GM19397 (cell line): ENCODE data around the gene MIPEP.
"Not testable (repeated sequence)": the region's sequence is repeated elsewhere in the genome, so short reads cannot be mapped to it uniquely, and the experiment has no call there.

Experiments used
- ATAC-seq: cut with Tn5 transposase; IDR thresholded peaks from one replicate; pipeline ENCODE4 v1.9.1; 2021; ENCODE audit warnings: mild to moderate bottlenecking, moderate library complexity; ENCODE audit not compliant: unreplicated experiment

The MIPEP gene

DNA sequence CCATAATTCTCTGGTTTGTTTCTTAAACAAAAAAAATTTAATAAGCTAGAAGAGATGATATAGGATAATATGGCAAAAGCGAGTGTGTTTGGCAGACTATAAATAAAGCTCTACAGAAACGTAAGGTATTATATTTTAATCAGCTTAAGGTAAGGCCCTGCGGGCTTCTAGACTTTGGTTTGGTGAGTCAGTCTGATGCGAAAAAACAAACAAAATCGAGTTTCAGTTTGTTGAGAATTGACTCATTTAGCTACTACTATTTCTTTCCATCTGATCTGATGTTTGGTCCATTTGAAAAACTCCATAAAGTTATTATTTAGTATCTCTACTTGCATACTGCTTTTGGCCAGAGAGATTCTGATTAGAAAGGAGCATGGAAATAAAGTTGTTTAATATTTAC is 138.0 kb downstream of the MIPEP start:
- ATAC-seq = no peak

DNA sequence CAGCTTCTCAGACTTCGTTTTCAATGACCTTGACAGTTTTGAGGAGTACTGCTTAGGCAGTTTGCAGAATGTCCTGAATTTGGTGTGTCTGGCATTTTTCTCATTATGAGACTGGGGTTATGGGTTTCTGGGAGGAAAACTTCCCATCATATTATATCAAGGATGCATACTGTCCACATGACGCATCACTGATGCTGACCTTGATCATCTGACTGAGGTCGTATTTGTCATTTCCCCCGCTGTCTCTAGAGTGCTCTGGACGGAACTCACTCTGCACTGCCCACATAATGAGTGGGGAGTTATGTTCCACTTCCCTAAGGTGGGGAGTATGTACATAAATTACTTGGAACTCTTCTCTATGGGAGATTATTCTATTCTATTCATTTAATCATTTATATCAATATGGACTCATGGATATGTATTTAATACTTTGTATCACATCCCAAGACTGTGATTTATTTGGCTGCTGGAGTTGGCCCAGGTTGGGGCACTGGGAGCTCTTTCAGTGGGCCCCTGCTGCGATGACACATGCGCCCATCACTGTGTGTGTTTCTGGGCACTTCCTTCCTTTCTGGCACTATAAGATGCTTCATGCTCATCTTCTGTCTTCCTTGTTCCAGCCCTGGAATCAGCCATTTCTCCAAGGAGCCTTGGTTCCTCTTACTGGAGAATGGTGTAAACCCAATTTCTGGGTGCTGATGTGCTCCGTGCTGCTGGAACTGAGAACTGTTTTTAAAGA is 138.6 kb downstream of the MIPEP start:
- no peak for ATAC-seq

- no peak for ATAC-seq
Measured at GRCh38 chr13:23749288-23749873, 139.8 kb downstream of the MIPEP start.

DNA sequence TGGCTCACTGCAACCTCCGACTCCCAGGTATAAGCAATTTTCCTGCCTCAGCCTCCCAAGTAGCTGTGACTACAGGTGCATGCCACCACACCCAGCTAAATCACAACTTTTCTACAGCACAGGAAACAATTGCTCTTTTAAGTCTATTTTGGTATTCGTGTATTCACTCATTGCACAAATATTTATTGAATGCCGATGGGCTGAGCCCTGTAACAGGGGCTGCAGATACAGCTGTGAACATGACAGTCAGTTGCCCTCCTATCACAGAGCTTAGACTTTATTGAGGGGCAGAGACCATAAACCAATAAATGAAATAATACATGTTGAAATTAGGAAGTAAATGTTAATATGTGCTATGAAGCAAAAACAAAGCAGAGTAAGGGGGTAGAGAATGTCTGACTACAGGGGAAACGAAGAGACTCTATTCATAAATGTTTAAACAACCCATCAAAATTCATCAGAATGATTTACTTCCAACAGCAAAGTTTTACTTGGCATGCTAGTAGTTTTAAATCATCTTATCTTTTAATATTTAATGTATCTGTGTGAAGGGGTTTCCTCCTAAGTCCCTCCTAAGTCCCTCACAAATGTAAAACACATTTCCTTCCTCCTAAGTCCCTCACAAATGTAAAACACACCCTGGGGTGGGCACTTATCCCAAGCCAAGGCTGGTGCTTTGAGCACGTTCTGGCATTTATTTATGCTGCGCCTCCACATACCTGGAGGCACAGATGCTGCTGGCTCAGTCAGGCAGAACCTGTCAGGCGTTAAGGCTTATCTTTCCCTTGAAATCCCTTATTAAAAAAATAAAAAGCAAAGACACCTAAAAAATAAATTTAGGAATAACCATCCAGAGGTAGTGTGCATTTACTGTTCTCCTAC is 140.8 kb downstream of the MIPEP start:
- ATAC-seq = no peak

- ATAC-seq = not testable (repeated sequence)
Measured at GRCh38 chr13:23746141-23746540, 143.1 kb downstream of the MIPEP start.

- no peak for ATAC-seq
Measured at GRCh38 chr13:23744315-23744714, 144.9 kb downstream of the MIPEP start.

GRCh38 chr13:23743278-23744076 is 145.7 kb downstream of the MIPEP start:
- ATAC-seq = no peak

DNA sequence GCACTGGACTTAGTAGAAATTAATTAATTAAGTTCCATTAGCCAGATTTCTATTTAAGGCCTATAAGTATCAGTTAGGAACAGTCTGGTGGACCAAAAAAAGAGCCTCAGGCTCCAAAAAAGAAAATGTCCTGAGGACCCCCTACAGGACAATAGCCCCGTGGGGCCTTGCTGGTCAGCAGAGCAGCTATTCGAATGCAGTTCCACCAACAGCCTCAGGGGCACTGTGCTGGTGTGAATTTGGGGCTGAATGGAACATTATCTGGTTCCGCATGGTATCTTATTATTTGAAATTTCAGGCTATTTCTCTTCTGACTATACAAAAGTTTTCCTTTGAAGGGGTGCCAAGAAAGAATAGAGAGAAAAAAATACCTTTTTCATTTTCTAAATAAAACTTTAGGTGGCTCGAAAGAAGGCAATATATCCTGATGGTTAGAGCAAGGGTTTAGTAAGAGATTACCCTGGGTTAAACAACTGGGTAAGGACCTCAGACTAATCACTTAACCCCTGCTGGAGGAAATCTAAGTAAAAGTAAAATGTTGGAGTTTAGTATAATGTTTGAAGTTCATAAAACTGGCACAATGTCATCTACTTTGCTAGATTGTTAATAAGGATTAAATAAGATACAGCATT is 147.2 kb downstream of the MIPEP start:
- no peak for ATAC-seq

DNA sequence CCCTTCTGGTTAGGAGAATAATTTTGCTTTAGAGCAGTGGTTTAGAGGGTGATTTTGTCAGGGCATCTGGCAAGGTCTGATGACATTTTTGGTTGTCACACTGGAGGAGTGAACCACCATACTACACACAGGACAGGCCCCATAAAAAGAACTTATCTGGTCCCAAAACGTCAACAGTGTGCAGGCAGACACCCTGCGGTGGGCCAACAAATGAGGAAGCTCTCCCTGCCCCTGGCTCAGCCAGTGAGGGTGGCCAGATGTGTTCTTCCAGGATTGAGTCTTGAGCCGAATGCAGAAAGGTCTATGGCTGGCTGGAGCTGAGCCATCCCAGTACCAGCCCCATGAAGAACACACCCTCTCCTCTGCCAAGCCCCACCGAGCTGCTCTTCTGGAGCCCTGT is 149.2 kb downstream of the MIPEP start:
- no peak for ATAC-seq

GRCh38 chr13:23739596-23739995 is 149.6 kb downstream of the MIPEP start:
- no peak for ATAC-seq

GRCh38 chr13:23736541-23736940 is 152.7 kb downstream of the MIPEP start:
- no peak for ATAC-seq

GRCh38 chr13:23735329-23735728 is 153.9 kb downstream of the MIPEP start:
- no peak for ATAC-seq

- ATAC-seq = no peak
Measured at GRCh38 chr13:23731709-23732108, 157.5 kb downstream of the MIPEP start.

GRCh38 chr13:23730251-23730650 is 158.9 kb downstream of the MIPEP start:
- no peak for ATAC-seq

DNA sequence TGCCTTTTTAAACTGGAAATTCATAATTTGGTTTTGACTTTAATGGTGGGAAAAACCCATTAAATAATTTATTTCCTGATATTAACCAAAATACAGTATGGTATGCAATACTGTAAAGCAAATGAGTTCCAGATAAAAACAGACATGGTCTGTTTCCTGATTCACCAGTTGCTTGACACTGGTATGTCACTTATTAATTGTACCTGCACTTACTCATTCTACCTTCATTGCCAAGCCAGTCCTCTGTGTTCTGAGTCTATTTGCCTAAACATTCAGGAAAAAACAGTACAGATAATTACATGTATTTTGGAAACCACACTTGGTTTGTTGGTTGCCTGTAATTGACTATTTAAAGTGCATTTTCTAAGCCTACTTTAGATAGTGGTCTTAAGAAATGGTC is 159.7 kb downstream of the MIPEP start:
- ATAC-seq = no peak

- ATAC-seq = no peak
Measured at GRCh38 chr13:23728807-23729206, 160.4 kb downstream of the MIPEP start.

DNA sequence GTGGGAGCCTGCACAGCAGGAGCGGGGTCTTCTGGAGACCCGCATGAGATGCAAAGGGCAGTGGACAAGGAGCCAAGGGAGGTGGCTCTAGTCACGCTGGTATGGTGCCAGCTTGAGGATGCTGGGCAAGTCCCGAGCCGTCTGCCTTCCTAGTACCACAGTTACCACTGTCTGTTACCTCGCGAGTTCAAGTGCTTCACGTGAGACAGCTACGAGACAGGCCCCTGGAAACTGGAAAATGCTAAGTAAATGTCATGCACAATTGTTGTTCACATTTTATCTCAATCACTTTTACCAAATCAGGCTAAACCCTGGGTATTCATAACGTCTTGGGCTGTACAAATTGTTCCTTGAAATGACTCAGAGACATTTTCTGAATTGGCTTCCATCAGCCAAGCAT is 163.3 kb downstream of the MIPEP start:
- no peak for ATAC-seq

DNA sequence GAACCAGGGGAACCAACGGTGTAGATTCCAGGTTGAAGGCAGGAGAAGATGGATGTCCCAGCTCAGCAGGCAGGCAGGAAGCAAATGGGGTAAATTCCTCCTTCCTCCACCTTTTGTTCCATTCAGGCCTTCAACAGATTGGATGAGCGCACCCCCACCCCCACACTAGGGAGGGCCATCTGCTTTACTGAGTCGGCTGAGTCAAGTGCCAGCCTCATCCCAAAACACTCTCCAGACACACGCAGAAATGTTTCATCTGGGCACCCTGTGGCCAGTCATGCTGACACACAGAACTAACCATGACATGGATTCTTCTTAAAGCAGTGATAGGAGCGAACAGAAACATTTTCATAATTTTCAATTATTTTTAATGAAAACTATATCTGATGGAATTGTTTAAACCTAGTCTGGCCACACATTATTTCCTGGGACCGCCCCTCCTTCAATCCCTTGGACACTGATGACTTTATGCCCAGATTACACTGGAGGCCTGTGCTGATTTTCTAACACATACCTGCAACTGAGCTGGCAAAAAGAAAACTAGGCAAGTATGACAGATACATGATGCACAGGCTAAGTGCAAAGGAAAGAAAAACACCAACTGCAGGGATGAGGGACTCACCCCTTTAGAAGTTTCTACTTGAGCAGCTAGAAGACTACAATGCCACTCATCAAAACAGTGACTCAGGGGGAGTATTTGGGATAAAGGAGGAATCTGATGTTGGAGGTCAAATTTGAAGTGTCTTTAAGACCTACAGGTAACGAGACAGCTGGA is 164.8 kb downstream of the MIPEP start:
- ATAC-seq = no peak

- no peak for ATAC-seq
Measured at GRCh38 chr13:23723471-23723870, 165.7 kb downstream of the MIPEP start.
